GM19372 (cell line): ENCODE data around the gene ARHGEF12.

Experiments used
- ATAC-seq: cut with Tn5 transposase; IDR thresholded peaks from one replicate; pipeline ENCODE4 v1.9.1; 2021; ENCODE audit warnings: mild to moderate bottlenecking, low read depth, moderate library complexity; ENCODE audit not compliant: unreplicated experiment

Gene ARHGEF12

DNA sequence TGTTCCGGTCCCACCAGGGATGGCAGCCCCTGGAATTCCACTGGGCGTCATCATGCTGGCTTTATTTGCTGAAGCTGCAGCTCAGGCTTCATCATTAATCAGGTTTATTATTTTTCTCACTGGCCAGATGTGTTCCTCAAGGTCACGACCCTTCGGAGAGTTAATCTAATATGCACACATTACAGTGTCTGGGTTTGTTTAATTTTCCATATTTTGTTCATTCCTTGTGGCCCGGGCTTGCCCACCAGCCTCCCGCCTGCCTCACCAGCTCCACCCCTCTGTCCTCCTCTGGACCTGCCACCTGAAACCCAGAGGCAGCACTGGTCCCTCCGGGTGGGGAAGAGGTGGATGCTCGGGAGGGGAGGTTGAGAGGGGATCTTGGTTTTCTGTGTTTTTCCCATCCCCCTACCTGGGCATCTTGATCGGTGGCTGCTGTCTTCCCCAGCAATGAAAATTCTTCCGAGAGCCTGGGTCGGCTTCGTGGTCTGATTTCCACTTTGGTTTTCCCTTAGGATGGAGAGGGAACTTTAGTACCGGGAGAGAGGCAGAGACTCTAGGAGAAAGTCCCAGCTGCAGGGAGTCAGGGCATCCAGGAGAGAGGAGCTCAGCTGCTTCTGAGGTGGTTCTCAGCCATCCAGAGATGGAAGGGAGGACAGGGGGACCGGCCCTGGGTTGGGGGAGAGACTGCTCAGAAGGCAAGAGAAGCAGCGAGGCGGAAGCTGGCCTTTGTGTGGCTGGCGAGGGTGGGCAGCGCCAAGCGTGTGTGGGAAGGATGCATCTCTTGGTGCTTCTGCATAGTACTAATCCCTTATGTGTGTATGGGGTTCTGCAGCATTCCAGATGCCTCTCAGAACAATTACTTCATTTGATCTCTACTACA, 177.5 kb downstream of the ARHGEF12 start:
- no peak for ATAC-seq

DNA sequence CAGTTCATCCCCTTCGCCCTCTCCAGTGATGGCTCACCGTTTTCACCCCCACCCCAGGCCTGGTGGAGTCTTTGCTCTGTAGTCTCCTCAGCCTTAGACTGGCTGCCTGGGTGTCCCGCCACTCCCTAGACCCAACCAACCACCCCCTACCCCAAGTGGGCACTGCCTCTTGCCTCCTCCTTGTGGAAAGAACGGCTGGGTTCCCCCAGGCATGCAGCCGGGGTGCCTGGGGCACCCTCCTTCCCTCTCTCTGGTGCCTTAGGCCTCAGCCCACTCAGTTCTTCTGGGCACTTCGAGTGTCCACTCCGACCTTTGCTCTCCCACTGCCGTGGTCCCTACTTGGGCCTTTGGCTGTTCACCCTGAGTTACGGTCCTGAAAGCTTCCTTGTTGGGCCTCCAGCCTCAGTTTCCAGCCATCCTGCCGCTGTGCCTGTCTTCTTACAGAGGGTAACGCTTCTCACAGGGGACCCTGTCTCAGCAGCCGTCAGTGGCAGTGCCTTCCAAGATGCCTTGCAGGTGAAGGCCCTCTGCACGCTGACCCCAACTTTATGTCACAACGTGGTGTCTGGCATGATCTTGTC, 178.4 kb downstream of the ARHGEF12 start:
- ATAC-seq = no peak

DNA sequence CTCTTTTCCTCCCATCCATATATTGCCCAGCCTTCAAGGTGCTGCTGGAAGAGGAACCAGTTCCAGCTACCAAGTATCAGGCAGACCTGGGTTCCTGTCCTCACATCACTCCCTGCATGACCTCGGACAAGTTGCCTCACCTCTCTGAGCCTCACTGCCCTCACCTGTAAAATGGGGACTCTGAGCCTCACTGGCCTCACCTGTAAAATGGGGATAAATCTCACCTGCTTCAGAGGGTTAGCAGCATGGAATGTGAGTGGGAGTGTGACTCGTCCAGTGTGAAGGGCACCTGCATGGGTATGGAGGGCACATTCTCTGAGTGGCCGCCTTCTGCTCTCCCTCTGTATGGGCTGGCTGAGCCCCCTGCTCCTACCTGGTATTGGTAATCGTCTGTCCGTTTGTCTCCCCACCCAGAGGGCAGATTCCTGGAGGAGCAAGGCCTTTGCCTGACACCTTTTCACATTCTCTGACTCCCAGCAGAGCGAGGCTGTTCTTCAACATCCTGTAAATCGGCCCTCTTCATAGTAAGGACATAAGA, 179.0 kb downstream of the ARHGEF12 start:
- ATAC-seq = no peak

DNA sequence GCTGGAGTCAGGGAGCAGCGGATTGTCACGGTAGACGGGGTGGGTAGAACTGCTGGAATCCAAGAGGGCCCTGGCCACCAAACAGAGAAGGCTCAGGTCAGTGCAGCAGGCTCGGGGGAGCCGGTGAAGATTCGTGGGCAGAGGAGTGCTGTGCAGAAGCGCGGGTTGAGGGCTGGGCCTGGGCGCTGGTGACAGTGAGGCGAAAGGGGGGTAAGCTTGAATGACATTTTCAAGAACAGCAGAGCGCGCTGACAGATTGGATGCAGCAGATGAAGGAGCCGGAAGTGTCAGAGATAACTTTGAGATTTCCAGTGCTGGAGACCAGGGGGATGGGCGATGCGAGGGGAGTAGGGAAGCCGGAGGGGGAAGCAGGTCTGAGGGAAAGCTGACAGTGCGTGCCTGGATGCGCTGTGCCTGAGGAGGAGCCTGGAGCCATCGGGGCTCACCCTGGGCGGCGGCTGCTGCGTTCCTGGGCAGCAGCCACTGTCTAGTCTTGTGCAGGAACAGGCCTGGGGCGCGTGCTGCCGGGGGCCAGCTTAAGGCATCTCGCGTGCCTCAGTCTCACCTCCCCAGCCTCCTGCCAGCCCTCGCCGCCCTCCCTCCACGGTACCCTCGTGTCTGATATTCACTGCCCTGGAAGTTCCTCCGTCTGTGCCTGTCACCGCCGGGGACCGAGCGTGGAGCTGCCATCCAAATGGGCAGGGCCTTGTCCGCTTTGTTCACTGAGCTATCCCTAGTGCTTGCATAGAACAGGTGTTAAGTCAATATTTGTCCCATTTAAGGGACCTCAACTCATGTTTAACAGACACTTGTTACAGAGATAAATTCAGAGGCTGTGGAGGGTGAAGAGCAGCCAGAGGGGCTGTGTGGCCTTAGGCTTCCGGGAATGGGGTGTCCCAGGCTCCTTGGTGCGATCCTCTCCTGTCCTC, 180.5 kb downstream of the ARHGEF12 start:
- ATAC-seq = no peak

DNA sequence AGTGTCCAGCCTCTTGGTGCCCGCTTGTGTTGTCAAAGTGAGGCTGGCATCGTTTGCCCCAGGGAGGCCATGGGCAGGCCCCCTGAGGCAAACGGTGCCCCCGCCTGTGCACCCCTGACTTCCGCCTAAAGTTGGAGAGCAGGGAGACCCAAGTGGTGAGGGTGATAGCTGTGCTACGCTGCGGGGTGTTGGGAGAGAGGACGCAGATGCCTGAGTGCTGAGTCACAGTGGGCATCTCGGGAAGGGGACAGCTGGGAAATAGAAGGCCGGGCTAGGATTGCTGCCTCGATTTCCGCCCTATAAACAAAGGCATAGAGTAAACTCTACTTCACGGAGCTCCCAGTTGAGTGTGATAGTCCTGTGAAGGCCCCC, 181.2 kb downstream of the ARHGEF12 start:
- ATAC-seq = no peak

DNA sequence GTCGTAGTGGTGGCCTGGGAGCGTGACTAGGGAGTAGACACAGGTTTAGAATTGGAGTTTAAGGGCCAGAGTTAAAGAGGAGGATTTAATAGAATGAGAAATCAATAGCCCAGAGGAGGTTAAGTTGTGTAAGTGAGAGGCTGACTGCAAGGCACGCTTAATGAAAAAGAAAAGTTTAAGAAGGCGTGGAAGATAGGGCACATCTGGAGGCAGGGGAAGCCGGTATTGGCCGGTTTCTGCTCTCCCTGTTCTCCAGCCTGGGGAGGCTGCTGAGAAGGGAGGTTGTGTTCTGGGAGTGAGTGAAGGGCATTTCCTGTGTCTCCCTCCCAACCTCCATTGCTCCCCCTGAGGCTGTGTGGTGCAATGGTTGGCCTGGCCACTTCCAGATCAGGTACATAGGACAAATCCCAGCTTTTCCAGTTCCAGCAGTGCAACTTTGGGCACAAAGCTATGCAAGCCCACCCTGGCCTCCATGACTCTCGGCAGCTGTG, 181.6 kb downstream of the ARHGEF12 start:
- ATAC-seq = no peak

DNA sequence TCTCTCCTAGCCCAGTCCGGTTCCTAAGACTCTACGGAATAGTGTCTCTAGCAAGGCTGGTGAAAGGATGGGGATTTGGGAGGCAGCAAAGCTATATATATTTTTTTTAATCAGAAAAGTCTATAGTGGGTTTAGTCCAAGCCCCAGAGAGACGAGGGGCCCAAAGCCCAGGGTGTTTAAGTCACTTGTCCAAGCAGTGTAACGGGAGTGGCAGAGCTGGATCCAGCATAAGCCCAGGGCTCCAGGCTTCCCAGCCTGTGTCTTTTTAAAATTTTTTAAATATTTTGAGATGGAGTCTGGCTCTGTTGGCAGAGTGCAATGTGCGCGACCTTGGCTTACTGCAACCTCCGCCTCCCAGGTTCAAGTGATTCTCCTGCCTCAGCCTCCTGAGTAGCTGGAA, 182.1 kb downstream of the ARHGEF12 start:
- ATAC-seq = no peak

DNA sequence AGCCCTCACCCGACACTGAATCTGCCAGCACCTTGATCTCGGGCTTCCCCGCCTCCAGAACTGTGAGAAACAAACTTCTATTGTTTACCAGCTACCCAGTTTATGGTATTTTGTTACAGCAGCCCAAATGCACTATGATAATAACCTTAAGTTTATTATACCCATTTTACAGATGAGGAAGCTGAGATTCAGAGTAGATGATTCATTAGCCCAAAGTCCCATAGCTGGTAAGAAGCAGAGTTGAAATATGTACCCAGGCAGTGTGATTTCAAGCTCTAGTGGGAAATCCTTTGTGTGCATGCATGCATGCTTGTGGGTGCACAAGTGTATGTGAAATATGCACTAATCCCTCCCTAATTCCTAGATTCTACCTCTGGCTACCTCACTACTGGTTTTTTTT, 183.3 kb downstream of the ARHGEF12 start:
- ATAC-seq = no peak

DNA sequence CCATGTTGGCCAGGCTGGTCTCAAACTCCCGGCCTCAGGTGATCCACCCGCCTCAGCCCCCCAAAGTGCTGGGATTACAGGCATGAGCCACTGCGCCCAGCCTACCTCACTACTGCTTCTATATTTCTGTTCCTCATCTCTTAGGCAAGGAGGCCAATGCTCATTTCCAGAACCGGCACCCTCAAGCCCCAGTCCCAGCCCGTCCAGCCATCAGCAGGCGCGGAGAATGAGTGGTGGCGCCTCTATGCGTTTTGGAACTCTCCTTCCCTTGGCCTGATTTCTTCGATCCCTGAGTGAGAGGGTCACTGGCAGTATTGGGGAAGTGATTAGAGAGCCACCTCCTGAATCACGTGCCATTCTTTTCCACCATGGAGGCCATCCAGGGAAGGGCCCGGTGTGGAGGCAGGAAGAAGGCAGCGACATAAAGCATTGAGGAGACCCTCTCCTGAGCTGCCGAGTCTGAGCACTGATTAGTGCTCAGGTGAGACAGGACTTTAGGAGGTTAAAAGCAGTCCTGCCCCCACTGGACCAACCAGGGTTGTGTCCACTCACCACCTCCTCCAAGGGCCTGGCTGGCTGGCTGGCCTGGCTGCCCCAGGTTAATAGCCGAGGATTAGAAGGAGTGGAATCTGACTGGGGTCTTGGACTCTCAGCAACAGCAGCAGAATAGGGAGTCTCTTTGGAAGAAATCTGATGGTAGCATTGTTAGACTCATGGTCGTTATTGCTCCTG, 184.0 kb downstream of the ARHGEF12 start:
- no peak for ATAC-seq

DNA sequence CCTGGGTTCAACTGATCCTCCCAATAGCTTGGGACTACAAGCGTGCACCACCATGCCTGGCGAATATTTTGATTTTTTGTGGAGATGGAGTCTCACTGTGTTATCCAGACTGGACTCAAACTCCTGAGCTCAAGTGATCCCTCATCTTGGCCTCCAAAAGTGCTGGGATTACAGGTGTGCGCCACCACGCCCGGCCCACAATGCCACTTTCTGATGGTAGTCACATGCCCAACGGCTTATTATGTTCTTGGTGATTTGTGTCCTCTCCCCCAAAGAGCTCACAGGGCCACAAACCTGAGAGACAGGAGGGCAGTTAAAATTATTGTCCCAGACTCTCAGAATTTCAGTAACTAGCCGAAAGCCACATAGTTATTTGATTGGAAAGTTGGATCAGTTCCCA, 185.0 kb downstream of the ARHGEF12 start:
- ATAC-seq = no peak

DNA sequence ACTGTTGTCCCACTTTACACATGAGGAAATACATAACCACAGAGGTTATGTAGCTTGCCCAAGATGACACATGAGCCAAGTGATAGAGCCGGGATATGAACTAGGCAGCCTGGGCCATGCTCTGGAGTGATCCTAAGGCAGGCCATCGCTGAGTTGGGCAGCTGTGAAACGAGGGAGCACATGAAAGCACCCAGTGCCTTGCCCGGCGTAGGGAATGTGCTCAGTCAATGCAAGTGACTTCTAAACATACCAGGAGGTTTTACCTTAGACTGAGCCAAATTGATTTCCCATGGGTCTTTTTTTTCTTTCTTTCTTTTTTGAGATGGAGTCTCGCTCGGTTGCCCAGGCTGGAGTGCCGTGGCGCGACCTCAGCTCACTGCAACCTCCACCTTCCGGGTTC, 185.8 kb downstream of the ARHGEF12 start:
- no peak for ATAC-seq

DNA sequence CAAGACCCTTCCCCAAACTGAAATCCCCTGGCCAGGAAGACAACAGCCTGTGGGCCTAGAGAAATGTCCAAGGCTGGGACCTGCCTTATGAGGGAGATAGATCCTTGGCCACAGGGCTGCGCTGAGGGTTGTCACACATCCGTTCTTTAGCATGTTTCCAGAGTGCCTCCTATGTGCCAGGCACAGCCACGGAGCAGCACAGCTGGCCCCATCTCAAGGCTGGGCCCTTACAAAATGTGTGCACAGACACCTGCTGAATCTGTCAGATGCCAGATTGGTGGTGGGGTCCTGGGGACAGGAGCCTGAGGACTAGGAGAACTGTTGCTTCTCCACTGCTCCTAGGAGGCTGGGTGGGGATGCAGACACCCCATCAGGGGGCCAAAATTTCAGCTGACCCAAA, 186.5 kb downstream of the ARHGEF12 start:
- no peak for ATAC-seq

DNA sequence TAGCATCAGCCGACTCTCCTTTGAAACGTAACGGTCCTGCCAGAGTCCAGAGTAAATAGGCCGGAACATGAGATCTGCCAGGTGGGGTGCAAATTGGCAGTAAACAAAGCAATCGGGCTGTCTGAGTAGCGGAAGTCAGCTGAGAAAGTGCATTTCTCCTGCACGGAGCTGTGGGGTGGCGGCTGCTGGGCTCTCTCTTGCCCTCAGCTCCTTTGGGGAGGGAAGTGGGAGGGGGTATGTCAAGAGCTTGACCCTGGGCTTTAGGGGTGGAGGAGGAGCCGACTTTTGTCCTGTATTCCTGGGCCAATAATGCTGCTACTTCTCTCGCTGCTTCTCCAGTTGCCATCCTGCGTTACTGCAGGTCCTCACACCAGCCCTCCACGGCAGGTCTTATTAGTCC, 187.0 kb downstream of the ARHGEF12 start:
- no peak for ATAC-seq

DNA sequence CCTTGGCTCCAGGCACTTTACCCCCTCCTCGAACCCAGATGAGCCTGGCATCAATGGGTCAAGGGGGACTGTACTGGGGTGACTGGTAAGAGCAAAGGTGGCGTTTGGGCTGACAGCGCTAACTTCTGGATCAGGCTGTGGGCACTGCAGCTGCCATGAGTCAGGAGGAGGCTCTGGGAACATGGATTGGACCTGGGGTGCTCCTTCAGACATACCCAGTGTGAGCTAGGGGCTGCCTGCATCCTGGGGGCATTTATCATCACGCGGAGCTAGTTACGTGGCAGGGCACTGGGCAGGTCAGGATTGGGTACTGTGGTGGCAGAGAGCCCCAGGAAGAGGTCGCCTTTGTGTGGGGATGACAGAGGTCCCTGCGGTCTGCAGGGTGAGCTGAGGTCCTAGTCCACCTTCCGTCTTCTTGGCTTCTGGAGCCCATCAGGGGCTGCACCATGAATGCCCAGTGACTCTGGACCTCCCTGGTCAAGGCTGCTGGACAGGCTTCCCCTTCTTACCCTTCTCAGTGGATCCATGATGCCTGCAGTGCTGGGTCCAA, 188.4 kb downstream of the ARHGEF12 start:
- ATAC-seq = no peak

DNA sequence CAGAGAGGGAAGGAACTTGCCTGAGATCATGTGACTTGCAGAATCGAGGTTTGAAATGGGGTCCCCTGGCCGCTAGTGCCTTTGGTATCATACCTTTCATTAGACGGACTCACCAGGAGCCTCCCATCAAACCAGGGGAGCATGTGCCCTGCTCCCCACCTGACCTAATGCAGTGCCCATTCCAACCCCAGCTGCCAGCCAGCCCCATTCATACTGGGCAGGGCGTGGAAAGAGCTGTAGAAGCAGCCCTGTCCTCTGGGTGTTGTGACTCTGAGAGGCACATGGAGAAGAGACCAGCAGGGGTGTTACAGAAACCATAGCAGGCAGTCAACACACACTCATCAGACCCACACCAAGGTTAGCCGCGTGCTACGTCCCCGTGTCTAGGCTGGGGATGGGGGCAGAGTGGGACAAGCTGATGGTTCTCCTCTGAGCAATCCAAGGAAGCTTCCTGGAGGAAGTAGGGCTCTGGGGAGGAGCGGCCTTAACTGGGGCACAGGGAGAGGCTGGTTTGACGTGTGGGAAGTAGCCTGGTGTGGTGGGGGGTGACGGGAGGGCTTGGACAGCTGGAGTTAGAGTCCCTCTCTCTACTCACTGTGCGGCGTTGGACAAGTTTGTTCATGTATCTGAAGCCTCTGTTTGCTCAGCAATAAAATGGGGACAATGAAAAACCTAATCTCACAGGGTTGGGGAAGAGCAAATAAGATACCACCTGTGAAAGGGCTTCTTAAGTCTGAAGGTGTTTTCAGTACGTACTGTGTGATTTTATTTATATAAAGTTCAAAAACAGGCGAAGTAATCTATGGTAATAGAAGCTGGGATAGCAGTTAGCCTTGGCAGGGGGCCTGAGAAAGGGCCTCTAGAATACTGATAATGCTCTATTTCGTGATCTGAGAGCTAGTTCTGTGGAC, 189.3 kb downstream of the ARHGEF12 start:
- no peak for ATAC-seq

DNA sequence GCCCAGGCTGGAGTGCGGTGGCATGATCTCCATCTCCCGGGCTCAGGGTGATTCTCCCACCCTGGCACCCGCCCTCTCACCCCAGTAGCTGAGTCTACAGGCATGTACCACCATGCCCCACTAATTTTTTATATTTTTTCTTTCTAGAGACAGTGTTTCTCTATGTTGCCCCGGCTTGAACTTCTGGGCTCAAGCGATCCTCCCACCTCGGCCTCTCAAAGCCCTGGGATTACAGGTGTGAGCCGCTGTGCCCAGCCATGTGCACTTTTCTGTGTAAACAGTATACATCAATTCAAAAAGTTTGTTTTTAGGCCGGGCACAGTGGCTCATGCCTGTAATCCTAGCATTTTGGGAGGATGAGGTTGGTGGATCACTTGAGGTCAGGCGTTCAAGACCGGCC, 190.0 kb downstream of the ARHGEF12 start:
- ATAC-seq = no peak

DNA sequence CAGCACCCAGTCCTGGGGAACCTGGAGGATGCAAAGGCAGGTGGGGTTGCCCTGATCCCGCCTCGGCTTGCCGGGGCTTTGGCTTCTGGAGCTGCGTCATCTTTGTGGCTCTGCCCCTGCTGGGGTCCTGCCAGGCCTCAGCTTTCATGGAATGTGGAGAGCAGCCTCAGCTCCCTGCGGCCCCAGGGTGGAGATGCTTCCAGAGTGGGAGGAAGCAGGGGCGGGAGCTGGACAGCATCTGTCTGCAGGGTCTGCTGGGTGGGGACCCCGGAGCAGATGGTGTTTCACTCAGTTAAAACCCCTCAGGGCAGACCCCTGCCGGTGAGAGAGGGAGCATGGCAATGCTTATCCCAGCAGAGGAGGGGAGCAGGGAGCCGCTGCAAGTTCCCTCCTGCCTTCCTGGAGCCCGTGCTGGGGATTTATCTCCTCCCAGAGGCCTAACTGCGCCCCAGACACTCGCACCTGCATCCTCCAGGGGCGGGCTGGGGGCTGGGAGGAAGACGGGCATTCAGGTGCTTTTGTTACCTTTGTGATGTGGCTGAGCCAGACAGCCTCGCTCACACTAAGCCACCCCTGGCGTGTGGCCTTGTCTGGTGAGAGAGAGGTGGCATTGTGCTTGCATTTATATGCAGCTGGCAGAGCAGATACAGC, 191.0 kb downstream of the ARHGEF12 start:
- no peak for ATAC-seq

DNA sequence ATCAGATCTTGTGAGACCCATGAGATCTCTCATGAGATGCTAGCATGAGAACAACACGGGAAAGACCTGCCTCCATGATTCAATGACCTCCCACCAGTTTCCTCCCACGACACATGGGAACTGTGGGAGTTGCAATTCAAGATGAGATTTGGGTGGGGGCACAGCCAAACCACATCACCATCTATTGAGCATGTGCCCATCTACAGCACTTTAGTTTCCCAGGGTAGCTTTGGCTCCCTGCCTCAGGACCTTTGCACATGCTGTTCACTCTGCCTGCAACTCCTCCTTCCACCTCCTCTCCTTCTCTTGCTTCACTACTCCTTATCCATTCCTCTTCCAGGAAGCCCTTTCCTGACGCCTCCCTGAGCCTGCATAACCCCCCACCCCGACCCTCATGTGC, 192.5 kb downstream of the ARHGEF12 start:
- no peak for ATAC-seq
